DOHH2 (cell line): ENCODE results near the gene BABAM2.

ENCODE experiments used
- H3F3A ChIP-seq: fragments of 200-600 bp; sonication (generic), shearing (Covaris generic); 2 replicates; pipeline ENCODE4 v1.6.0; 2016; ENCODE audit warnings: antibody characterized with exemption, mild to moderate bottlenecking; ENCODE audit not compliant: control insufficient read depth, insufficient read depth
- H3K27ac ChIP-seq: fragments of 200-600 bp; sonication (generic); 2 replicates; pipeline ENCODE4 v1.5.1; 2014; ENCODE audit warnings: low read depth, mild to moderate bottlenecking, low read length, moderate library complexity
- H3K27me3 ChIP-seq: fragments of 200-600 bp; sonication (generic); 2 replicates; pipeline ENCODE4 v1.6.1; 2014; ENCODE audit warnings: mild to moderate bottlenecking, low read length, mixed read lengths; ENCODE audit not compliant: control insufficient read depth
- H3K36me3 ChIP-seq: fragments of 200-600 bp; sonication (generic); 2 replicates; pipeline ENCODE4 v1.6.1; 2014; ENCODE audit warnings: mild to moderate bottlenecking, low read length, moderate library complexity, mixed read lengths; ENCODE audit not compliant: control insufficient read depth
- H3K4me1 ChIP-seq: fragments of 200-600 bp; sonication (generic); 2 replicates; pipeline ENCODE4 v1.6.1; 2014; ENCODE audit warnings: mild to moderate bottlenecking, low read length, mixed read lengths; ENCODE audit not compliant: control insufficient read depth
- H3K4me2 ChIP-seq: fragments of 200-600 bp; sonication (generic); 2 replicates; pipeline ENCODE4 v1.6.0; 2014; ENCODE audit warnings: mild to moderate bottlenecking, low read length, moderate library complexity
- H3K4me3 ChIP-seq: fragments of 200-600 bp; sonication (generic); 2 replicates; pipeline ENCODE4 v1.5.1; 2014; ENCODE audit warnings: mild to moderate bottlenecking, low read length, mixed read lengths
- H3K79me2 ChIP-seq: fragments of 200-600 bp; sonication (generic); 2 replicates; pipeline ENCODE4 v1.6.1; 2014; ENCODE audit warnings: mild to moderate bottlenecking, low read length, mixed read lengths; ENCODE audit not compliant: control insufficient read depth
- H3K9me2 ChIP-seq: fragments of 200-600 bp; sonication (generic); replicated peaks from 2 replicates; pipeline ENCODE4 v1.6.1; 2014; ENCODE audit warnings: mild to moderate bottlenecking, low read length, mixed read lengths; ENCODE audit not compliant: control insufficient read depth
- H3K9me3 ChIP-seq: fragments of 200-600 bp; sonication (generic); 2 replicates; pipeline ENCODE4 v1.6.1; 2014; ENCODE audit warnings: antibody characterized with exemption, low read length, mixed read lengths; ENCODE audit not compliant: control insufficient read depth, insufficient read depth
- H4K20me1 ChIP-seq: fragments of 200-600 bp; sonication (generic); 2 replicates; pipeline ENCODE4 v1.6.0; 2014; ENCODE audit warnings: low read depth, mild to moderate bottlenecking, antibody characterized with exemption, low read length, moderate library complexity; ENCODE audit not compliant: control insufficient read depth, insufficient read depth
- EZH2phosphoT487 ChIP-seq: fragments of 200-600 bp; sonication (generic); IDR thresholded peaks from 2 replicates; pipeline ENCODE4 v1.6.1; 2017; ENCODE audit warnings: borderline replicate concordance, mild to moderate bottlenecking, antibody characterized with exemption, low read length, moderate library complexity, mixed read lengths
- TF ChIP-seq, protein P1 (sequence below): fragments of 200-600 bp; sonication (generic); IDR thresholded peaks from one replicate; pipeline ENCODE4 v1.5.1; 2014; ENCODE audit warnings: antibody characterized with exemption, mild to moderate bottlenecking, low read depth, low read length; ENCODE audit not compliant: poor library complexity, severe bottlenecking

The BABAM2 gene

DNA sequence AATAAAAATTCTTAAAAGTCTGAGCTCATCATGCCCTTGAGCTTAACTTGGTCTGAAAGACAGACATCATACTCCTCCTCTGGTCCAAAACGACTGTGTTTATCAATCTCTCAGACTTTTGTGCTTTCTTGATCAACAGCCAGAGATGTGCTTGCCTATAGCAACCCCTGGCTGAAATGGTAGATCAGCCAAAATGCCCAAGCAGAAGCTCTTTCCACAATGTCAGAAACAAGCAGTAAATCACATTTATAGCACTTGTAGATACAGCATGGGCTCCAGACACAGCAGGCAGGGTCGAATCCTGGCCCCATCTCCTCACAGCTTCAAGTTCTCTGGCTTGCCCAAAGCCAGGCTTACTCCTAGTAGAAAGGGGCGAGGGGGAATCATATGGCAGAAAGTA is 391.7 kb downstream of the BABAM2 start:
- Histone ChIP-seq H3K27ac (no peak overlapping the region), H3F3A (no peaks in the 10 kb centered on the region), H3K4me1 (no peaks in the 10 kb centered on the region), H3K27me3 (no peaks in the 10 kb centered on the region), H3K4me2 (no peak overlapping the region), H3K79me2 (no peaks in the 10 kb centered on the region), H4K20me1 (no peaks in the 10 kb centered on the region), H3K36me3 (no peaks in the 10 kb centered on the region), H3K9me3 (no peaks in the 10 kb centered on the region), H3K9me2 (no peaks in the 10 kb centered on the region), H3K4me3 (no peak overlapping the region)
- no peak for TF ChIP-seq EZH2phosphoT487
- TF ChIP-seq, protein P1, sequence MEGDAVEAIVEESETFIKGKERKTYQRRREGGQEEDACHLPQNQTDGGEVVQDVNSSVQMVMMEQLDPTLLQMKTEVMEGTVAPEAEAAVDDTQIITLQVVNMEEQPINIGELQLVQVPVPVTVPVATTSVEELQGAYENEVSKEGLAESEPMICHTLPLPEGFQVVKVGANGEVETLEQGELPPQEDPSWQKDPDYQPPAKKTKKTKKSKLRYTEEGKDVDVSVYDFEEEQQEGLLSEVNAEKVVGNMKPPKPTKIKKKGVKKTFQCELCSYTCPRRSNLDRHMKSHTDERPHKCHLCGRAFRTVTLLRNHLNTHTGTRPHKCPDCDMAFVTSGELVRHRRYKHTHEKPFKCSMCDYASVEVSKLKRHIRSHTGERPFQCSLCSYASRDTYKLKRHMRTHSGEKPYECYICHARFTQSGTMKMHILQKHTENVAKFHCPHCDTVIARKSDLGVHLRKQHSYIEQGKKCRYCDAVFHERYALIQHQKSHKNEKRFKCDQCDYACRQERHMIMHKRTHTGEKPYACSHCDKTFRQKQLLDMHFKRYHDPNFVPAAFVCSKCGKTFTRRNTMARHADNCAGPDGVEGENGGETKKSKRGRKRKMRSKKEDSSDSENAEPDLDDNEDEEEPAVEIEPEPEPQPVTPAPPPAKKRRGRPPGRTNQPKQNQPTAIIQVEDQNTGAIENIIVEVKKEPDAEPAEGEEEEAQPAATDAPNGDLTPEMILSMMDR, result no peak

DNA sequence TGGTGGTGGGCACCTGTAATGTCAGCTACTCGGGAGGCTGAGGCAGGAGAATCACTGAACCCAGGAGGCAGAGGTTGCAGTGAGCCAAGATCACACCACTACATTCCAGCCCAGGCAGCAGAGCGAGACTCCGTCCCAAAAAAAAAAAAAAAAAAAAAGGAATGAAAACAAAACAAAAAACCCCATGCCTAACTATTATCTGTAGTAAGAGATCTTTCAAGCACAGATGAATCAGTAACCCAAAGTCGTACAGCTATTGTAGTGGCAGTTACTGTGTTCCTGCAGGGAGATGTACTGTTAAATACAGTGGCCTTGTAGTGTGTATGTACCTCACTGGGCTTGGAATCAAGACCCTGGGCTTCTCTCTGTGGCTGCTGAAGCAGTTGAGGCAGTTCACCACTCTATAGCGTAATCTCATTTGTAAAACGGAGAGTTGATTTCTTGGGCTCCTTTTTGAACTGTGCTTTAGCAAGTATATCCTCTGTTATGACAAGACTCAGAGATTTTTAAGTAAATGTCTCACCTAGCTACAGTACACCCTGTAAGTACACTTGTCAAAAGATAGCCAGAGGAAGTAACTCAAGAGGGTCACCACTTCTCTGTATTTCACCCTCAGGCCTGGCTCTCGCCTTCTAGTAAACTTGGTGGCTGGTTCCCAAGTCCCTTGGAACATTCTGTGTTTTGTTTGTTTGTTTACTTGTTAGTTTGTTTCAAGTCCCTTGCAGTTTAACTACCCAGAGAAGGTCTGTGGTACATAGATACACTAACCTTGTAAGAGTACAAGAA is 392.5 kb downstream of the BABAM2 start:
- Histone ChIP-seq H3K79me2 (no peaks in the 10 kb centered on the region), H3K27me3 (no peaks in the 10 kb centered on the region), H3F3A (no peaks in the 10 kb centered on the region), H3K9me2 (no peaks in the 10 kb centered on the region), H3K9me3 (no peaks in the 10 kb centered on the region), H4K20me1 (no peaks in the 10 kb centered on the region), H3K36me3 (no peaks in the 10 kb centered on the region), H3K4me1 (no peaks in the 10 kb centered on the region), H3K4me2 (no peak overlapping the region), H3K4me3 (no peak overlapping the region), H3K27ac (no peak overlapping the region)
- TF ChIP-seq, protein P1, result no peak
- TF ChIP-seq EZH2phosphoT487, result no peak

DNA sequence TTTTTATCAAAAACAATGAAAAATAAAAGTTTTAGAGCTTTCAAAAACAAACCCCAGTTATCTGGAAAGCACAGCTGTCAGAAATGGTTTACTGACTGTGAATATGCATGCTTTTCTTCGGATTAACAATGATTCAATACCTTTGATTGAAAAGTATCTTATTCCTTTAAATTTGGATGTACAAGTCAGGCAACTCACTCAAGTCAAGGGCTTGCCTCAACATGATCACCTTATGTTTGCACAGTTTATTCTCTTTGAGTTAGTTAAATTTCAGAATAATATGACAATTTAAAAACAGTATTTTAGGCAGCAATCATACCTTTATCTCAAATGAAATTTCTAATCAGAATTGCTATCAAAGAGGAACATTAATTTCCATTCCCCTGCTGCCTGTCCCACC is 393.3 kb downstream of the BABAM2 start:
- Histone ChIP-seq H3F3A (no peaks in the 10 kb centered on the region), H3K9me2 (no peaks in the 10 kb centered on the region), H3K36me3 (no peaks in the 10 kb centered on the region), H3K9me3 (no peaks in the 10 kb centered on the region), H4K20me1 (no peaks in the 10 kb centered on the region), H3K27me3 (no peaks in the 10 kb centered on the region), H3K4me3 (no peak overlapping the region), H3K79me2 (no peaks in the 10 kb centered on the region), H3K4me1 (no peaks in the 10 kb centered on the region), H3K27ac (no peak overlapping the region), H3K4me2 (no peak overlapping the region)
- TF ChIP-seq, protein P1, result no peak
- no peak for TF ChIP-seq EZH2phosphoT487
